Tibial artery (tissue), 4 donors: ENCODE results near the gene SEM1.
"Not testable (repeated sequence)": the region's sequence is repeated elsewhere in the genome, so short reads cannot be mapped to it uniquely, and the experiment has no call there.

ENCODE experiments used
- DNase-seq, 2 donors: peaks; one replicate each; pipeline ENCODE4 v3.0.0-alpha.2; 2019
- H3K27ac ChIP-seq, 2 donors: fragments of 200-600 bp; sonication (generic) in 1 of 2; 1 replicate in 1 of 2; 2 replicates in 1 of 2; pipeline ENCODE4 v1.5.1; 2018 to 2019; ENCODE audit warnings: mild to moderate bottlenecking in 1 of 2
- H3K27me3 ChIP-seq, 2 donors: fragments of 200-600 bp; sonication (generic) in 1 of 2; one replicate each; pipeline versions ENCODE4 v1.5.1 to v1.6.0; 2016 to 2019
- H3K36me3 ChIP-seq, 3 donors: fragments of 200-600 bp; sonication (generic) in 2 of 3; one replicate each; pipeline ENCODE4 v1.5.1; 2016 to 2019; ENCODE audit warnings: mild to moderate bottlenecking in 2 of 3
- H3K4me1 ChIP-seq, 4 donors: fragments of 200-600 bp; sonication (generic) in 2 of 4; 1 replicate in 3 of 4; 2 replicates in 1 of 4; pipeline ENCODE4 v1.5.1; 2016 to 2019
- H3K4me3 ChIP-seq, 2 donors: fragments of 200-600 bp; sonication (generic) in 1 of 2; 1 replicate in 1 of 2; 2 replicates in 1 of 2; pipeline ENCODE4 v1.5.1; 2018 to 2019; ENCODE audit warnings: mild to moderate bottlenecking in 2 of 2
- H3K9me3 ChIP-seq, 3 donors: fragments of 200-600 bp; sonication (generic) in 1 of 3; one replicate each; pipeline ENCODE4 v1.5.1; 2016 to 2019
- intact Hi-C: fragments of 100-400 bp; cut with DNase I; formaldehyde crosslinking; loops from one replicate; pipeline ENCODE4 v1.15.0; 2023; ENCODE audit warnings: low total_unique reads
- TF ChIP-seq, protein P1 (sequence below), 2 experiments: fragments of 200-600 bp in 1 of 2; fragments of 450-650 bp in 1 of 2; IDR thresholded peaks; one replicate each; pipeline ENCODE4 v1.5.1; 2017 to 2019; ENCODE audit warnings: antibody characterized with exemption in 2 of 2, mild to moderate bottlenecking in 1 of 2, moderate library complexity in 1 of 2

SEM1 gene

DNA sequence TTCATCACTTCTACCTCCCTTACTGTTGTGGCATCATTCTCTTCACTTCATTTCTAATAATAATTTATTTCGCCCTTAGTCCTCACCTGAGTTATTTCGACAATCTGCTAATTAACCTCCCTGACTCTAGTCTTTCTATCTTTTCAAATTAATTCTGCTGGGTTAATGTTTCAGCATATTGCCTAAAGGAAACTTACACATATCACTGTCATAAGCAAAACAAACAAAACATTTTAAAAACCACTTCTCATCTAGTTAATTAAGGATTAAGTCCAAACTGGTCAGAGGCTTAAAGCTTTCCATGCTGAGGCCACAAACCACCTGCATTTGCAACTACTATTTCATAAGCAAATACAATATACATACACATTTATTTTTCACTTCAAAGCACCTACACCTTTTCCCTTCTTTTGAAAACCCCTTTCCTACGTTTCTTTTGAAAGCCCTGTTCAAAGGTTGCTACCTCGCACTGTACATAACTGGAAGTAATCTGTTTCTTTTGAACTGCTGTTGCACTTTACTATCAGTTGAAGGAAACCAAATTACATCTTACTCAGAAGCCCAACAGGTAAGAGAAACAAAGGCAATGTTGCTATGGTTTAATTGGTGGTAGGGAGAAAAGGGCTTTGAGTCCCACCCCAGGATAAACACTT is 10.3 kb downstream of the SEM1 start:
- Histone ChIP-seq H3K27me3 (no peaks in the 10 kb centered on the region), H3K4me1 (peaks cover 0 to 31% (median 4%) of the 10 kb centered on the region in 4 donors), H3K4me3 (no peak overlapping the region), H3K36me3 (no peaks in the 10 kb centered on the region), H3K9me3 (no peaks in the 10 kb centered on the region), H3K27ac (no peak overlapping the region)
- TF ChIP-seq, protein P1, sequence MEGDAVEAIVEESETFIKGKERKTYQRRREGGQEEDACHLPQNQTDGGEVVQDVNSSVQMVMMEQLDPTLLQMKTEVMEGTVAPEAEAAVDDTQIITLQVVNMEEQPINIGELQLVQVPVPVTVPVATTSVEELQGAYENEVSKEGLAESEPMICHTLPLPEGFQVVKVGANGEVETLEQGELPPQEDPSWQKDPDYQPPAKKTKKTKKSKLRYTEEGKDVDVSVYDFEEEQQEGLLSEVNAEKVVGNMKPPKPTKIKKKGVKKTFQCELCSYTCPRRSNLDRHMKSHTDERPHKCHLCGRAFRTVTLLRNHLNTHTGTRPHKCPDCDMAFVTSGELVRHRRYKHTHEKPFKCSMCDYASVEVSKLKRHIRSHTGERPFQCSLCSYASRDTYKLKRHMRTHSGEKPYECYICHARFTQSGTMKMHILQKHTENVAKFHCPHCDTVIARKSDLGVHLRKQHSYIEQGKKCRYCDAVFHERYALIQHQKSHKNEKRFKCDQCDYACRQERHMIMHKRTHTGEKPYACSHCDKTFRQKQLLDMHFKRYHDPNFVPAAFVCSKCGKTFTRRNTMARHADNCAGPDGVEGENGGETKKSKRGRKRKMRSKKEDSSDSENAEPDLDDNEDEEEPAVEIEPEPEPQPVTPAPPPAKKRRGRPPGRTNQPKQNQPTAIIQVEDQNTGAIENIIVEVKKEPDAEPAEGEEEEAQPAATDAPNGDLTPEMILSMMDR (IDR thresholded peaks at IDR 0.05), result no peak
- intact Hi-C loops, result no loop called here
- no peak for DNase-seq

DNA sequence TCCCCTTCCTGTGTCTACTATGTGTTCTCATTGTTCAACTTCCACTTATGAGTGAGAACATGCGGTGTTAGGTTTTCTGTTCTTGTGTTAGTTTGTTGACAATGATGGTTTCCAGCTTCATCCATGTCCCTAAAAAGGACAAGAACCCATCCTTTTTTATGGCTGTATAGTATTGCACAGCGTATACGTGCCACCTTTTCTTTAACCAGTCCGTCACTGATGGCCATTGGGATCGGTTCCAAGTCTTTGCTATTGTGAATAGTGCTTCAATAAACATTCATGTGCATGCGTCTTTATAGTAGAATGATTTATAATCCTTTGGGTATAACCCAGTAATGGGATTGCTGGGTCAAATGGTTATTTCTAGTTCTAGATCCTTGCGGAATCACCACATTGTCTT is 11.2 kb downstream of the SEM1 start:
- intact Hi-C loops, H3K4me3 ChIP-seq, H3K27me3 ChIP-seq, H3K9me3 ChIP-seq, H3K36me3 ChIP-seq, DNase-seq, H3K27ac ChIP-seq: not testable (repeated sequence)
- H3K4me1 ChIP-seq, result peaks cover 0 to 35% (median 4%) of the 10 kb centered on the region in 4 donors

DNA sequence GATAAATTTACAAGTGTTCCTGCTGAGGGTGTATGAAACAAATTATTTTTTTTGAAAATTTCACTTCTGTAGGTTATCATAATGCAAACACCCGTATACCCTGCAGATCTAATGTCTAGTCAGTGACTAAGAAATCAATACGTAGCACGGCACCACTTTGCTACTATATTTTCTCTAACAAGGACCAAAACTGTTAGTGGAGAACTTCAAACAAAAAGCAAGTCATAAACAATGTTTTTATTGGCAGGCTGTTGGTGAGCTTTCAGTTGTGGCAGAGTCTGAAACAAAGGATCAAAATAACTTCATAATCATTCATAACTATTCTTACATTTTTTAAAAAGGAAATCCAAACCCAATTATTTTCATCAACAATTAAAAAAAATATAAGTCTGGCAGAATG is 11.8 kb downstream of the SEM1 start:
- Histone ChIP-seq H3K4me3 (no peak overlapping the region), H3K27ac (no peak overlapping the region), H3K4me1 (peaks cover 0 to 33% (median 7%) of the 10 kb centered on the region in 4 donors), H3K9me3 (no peaks in the 10 kb centered on the region), H3K36me3 (no peaks in the 10 kb centered on the region), H3K27me3 (no peaks in the 10 kb centered on the region)
- TF ChIP-seq, protein P1 (IDR thresholded peaks at IDR 0.05), result no peak
- no peak for DNase-seq
- intact Hi-C loops, result no loop called here

- no peaks in the 10 kb centered on the region for H3K27me3 ChIP-seq
- no peak for DNase-seq
- H3K36me3 ChIP-seq, result peaks cover 0 to 12% (median 8%) of the 10 kb centered on the region in 3 donors
- intact Hi-C loops, result no loop called here
- TF ChIP-seq, protein P1 (IDR thresholded peaks at IDR 0.05), result no peak
- no peak overlapping the region for H3K4me3 ChIP-seq
- H3K9me3 ChIP-seq, result no peaks in the 10 kb centered on the region
- peaks cover 0 to 34% (median 9%) of the 10 kb centered on the region in 4 donors for H3K4me1 ChIP-seq
- H3K27ac ChIP-seq, result no peak overlapping the region
These were observed 14.1 kb downstream of the SEM1 start for GRCh38 chr7:96695581-96695980.

- Histone ChIP-seq H3K36me3 (peaks cover 0 to 12% (median 11%) of the 10 kb centered on the region in 3 donors), H3K27me3 (no peaks in the 10 kb centered on the region), H3K4me3 (no peak overlapping the region), H3K9me3 (no peaks in the 10 kb centered on the region), H3K27ac (no peak overlapping the region), H3K4me1 (peaks cover 0 to 48% (median 9%) of the 10 kb centered on the region in 4 donors)
- TF ChIP-seq, protein P1 (IDR thresholded peaks at IDR 0.05), result no peak
- intact Hi-C loops, result no loop called here
- DNase-seq, result no peak
These were observed 15.6 kb downstream of the SEM1 start for GRCh38 chr7:96694082-96694481.

DNA sequence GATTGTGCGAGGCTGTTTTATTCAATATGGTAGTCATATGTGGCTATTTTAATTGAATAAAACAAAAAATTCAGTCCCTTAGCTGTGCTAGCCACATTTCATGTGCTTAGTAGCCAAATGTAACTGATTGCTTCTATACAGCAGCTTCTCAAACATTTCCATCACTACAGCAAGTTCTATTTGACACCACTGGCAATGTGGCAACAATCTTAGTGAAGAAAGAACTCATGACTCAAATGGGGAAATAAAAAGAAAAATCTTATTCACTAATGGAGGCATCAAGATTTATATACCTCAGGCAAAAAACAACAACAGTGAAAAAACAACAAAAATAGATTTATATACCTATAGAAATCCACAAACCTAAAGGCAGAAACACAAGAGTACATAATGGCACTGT is 17.9 kb downstream of the SEM1 start:
- Histone ChIP-seq H3K4me3 (no peak overlapping the region), H3K4me1 (peaks cover 0 to 33% (median 5%) of the 10 kb centered on the region in 4 donors), H3K27ac (no peak overlapping the region), H3K27me3 (no peaks in the 10 kb centered on the region), H3K36me3 (peaks cover 0 to 12% (median 11%) of the 10 kb centered on the region in 3 donors), H3K9me3 (no peaks in the 10 kb centered on the region)
- TF ChIP-seq, protein P1 (IDR thresholded peaks at IDR 0.05), result no peak
- DNase-seq, result no peak
- intact Hi-C loops, result no loop called here
